GM12891 (cell line): ENCODE measurements around the gene ZNF143.

Experiments
- POLR2A ChIP-seq: IDR thresholded peaks from 2 replicates; pipeline ENCODE4 v1.6.1; 2011; ENCODE audit warnings: low read depth, low read length, control low read depth
- POLR2AphosphoS5 ChIP-seq: IDR thresholded peaks from 2 replicates; pipeline ENCODE4 v1.6.1; 2011; ENCODE audit warnings: low read depth, low read length, control low read depth
- SPI1 ChIP-seq: IDR thresholded peaks from 2 replicates; pipeline ENCODE4 v1.6.1; 2011; ENCODE audit warnings: low read depth, low read length, control low read depth
- TAF1 ChIP-seq: IDR thresholded peaks from 2 replicates; pipeline ENCODE4 v1.6.1; 2011; ENCODE audit warnings: low read depth, low read length, control low read depth

GRCh38 chr11:9460322-9461062, at the start of gene ZNF143:
- TF ChIP-seq POLR2A (peak; percentile 84), POLR2AphosphoS5 (peak; percentile 90), TAF1 (peak; percentile 91), SPI1 (no peak)
